Fibroblast of peridontal ligament (primary cell): ENCODE data around the gene DERL3.
A peak's percentile ranks its signal among the peaks of the same experiment; 100 is the strongest.

Source experiments
- DNase-seq: peaks from one replicate; pipeline ENCODE4 v3.0.0-alpha.2; 2010; ENCODE audit errors: extremely low read depth

DERL3 gene

DNA sequence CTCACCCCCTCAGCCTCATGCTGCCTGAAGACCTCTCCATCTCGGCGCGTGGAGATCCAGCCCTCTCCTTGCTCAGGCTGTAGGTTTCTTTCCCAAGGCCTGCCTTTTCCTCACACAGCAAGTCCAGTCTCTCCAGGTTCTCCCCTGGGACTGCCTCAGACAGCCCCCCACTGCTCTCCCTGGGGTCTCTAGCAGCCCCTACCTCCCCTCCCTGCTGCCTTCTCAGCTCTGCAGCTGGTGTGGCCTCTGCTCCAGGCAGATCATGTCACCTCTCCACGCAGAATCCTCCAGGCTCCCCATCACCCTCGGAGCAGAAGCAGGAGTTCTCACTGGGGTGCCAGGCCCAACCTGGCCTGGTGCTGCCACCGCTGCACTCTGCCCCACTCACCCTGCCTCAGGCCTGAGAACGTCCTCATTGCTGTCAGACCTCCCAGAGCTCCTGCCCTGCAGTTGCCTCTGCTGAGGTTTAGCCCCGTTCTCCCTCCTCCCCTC lies 36.9 kb downstream of the DERL3 start:
- no peak for DNase-seq

- DNase-seq: no peak
These were observed 37.5 kb downstream of the DERL3 start for GRCh38 chr22:23801238-23801821.

GRCh38 chr22:23800297-23801237 lies 38.2 kb downstream of the DERL3 start:
- DNase-seq: no peak

GRCh38 chr22:23796461-23796860 lies 42.3 kb downstream of the DERL3 start:
- peak; percentile 26 for DNase-seq

GRCh38 chr22:23793326-23793725 lies 45.5 kb downstream of the DERL3 start:
- DNase-seq: no peak

- no peak for DNase-seq
These were observed 46.8 kb downstream of the DERL3 start for GRCh38 chr22:23791738-23792645.

- DNase-seq: peak; percentile 89
These were observed 47.7 kb downstream of the DERL3 start for GRCh38 chr22:23790819-23791737.

DNA sequence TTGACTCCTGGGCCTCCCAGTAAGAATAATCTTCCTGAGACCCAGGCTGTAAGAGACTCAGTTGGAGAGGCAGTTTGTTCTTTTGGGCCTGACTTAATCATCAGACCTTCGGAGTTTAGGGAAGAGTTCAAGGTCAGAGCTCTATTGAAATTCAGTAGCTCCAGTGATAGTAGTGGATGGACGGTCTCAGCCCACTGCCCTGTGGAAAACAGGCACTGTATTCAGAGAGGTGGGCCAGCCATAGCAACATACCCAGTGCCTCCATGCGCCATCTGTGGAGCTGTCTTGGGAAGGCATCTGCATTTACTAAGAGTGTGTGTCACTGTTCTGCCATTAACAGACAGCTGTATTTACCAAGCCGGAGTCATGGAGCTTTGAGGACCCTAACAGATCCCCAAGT lies 49.2 kb downstream of the DERL3 start:
- no peak for DNase-seq

DNA sequence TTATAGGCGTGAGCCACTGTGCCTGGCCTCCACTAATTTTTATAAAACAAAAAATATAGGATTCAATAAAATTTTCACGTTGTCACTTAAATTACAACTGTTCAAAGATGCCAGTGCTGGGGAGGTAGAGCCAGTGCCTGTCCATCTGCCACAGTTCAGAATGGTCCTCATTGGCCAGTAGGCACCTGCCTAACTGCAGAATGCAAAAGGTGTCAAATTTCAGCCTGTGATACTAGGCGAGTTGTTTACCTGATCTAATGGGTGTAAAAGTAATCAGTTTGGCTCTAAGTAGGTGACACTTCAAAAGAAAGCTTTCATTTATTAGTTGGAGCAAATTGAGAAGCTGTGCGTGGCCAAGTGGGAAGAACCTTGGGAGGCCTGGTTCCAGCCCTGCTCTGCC lies 49.7 kb downstream of the DERL3 start:
- no peak for DNase-seq

GRCh38 chr22:23787910-23788309 lies 50.9 kb downstream of the DERL3 start:
- no peak for DNase-seq

DNA sequence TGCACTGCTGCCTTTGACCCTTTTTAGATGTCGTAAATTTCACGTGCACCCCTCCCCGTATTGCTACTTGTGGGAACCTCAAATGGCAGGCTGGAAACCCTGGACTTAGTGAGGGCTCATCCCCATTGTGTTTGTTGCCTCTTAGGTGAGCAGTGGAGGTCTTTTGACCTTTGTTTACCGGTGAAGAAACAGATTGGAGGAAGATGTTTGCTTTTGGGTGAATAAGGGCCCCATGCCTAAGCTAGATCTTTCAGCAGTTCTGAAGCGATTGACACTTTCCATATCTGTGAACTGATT lies 51.3 kb downstream of the DERL3 start:
- no peak for DNase-seq

DNA sequence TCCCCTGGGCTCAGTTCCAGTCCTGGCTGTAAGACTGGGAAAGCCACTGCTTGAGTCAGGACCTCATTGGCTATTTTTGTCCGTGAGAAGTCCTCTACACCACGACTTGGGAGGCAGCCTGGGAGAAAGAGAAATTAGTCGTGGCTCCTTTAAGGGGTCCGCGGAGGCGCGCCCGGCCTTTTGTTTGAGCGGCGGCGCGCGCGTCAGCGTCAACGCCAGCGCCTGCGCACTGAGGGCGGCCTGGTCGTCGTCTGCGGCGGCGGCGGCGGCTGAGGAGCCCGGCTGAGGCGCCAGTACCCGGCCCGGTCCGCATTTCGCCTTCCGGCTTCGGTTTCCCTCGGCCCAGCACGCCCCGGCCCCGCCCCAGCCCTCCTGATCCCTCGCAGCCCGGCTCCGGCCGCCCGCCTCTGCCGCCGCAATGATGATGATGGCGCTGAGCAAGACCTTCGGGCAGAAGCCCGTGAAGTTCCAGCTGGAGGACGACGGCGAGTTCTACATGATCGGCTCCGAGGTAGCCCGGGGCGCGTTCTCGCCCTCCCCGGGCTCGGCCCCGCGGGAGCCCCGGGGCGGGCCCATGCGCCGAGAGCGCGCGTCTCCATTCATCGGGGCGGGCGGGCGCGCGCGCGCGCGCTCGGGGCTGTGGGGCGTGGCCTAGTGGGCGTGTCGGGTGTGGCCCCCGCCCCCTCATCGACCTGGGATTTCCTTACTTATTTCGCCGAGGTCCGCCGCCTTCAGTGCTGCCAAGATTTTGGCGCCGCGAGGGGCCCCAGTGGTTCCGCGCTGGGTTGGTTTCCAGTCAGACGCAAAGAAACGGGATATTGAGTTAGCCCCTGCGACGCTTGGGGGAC lies 51.8 kb downstream of the DERL3 start, which contains the start of gene SMARCB1:
Gene SMARCB1 (plus strand): TSS at position 215 of the 848 bp plus-strand sequence. CDS start 204 bp downstream, at position 419.
- DNase-seq: peak; percentile 89

GRCh38 chr22:23786261-23786710 lies 52.5 kb downstream of the DERL3 start:
- DNase-seq: no peak
